Stomach (tissue), 9 donors: ENCODE data around the gene ERICH3. TPM values are rescaled to one million over a fixed set of nuclear protein-coding genes. Genes with fewer than 3 reads are reported as not detected.

Experiments used
- DNase-seq, 2 donors: peaks; one replicate each; pipeline versions ENCODE4 v3.0.0 to v3.0.0-alpha.2; 2013 to 2019
- H3K27ac ChIP-seq, 5 donors: fragments of 200-600 bp in 4 of 5; sonication (generic) in 4 of 5; one replicate each; pipeline ENCODE4 v1.5.1; 2013 to 2019; ENCODE audit warnings: mild to moderate bottlenecking in 1 of 5, moderate library complexity in 1 of 5
- H3K27me3 ChIP-seq, 3 donors: fragments of 200-600 bp; sonication (generic); one replicate each; pipeline ENCODE4 v1.5.1; 2017 to 2019; ENCODE audit warnings: mixed run types in 1 of 3
- H3K36me3 ChIP-seq, 4 donors: fragments of 200-600 bp; sonication (generic); 1 replicate in 3 of 4; 2 replicates in 1 of 4; pipeline ENCODE4 v1.5.1; 2016 to 2019
- H3K4me1 ChIP-seq, 4 donors: fragments of 200-600 bp; sonication (generic); one replicate each; pipeline ENCODE4 v1.5.1; 2016 to 2019
- H3K4me3 ChIP-seq, 4 donors: fragments of 200-600 bp; sonication (generic) in 3 of 4; one replicate each; pipeline ENCODE4 v1.5.1; 2016 to 2019; ENCODE audit warnings: mild to moderate bottlenecking in 1 of 4
- H3K9me3 ChIP-seq, 4 donors: fragments of 200-600 bp; sonication (generic); one replicate each; pipeline ENCODE4 v1.5.1; 2016 to 2019
- CTCF ChIP-seq, 7 experiments: fragments of 450-650 bp in 4 of 7; fragments of 200-600 bp in 3 of 7; sonication (generic) in 3 of 7; IDR thresholded peaks; one replicate each; pipeline ENCODE4 v1.5.1; 2016 to 2019; ENCODE audit warnings: antibody characterized with exemption in 7 of 7, control low read depth in 2 of 7, mild to moderate bottlenecking in 1 of 7
- EP300 ChIP-seq: sonication (generic); formaldehyde crosslinking; IDR thresholded peaks from one replicate; pipeline ENCODE4 v1.6.1; 2017; ENCODE audit warnings: antibody characterized with exemption
- POLR2A ChIP-seq, 4 donors: fragments of 450-650 bp; IDR thresholded peaks; one replicate each; pipeline ENCODE4 v1.6.1; 2016; ENCODE audit warnings: antibody characterized with exemption in 4 of 4, control low read depth in 2 of 4, mild to moderate bottlenecking in 1 of 4, moderate library complexity in 1 of 4
- POLR2AphosphoS5 ChIP-seq, 3 donors: sonication (generic); formaldehyde crosslinking; IDR thresholded peaks; one replicate each; pipeline ENCODE4 v1.6.1; 2016; ENCODE audit warnings: antibody characterized with exemption in 3 of 3
- WGBS, 5 donors: extraction: QIAGEN DNeasy Blood & Tissue Kit in 3 of 5; methylation state at CpG; one replicate each; pipeline versions ENCODE4 v1.1.5 to v1.1.7; 2013 to 2018; 5-methylcytosine and 5-hydroxymethylcytosine counted together
- intact Hi-C: fragments of 100-400 bp; cut with DNase I; formaldehyde crosslinking; loops from one replicate; pipeline ENCODE4 v1.15.1; 2023; ENCODE audit warnings: low total_unique reads
- polyA plus RNA-seq, 3 donors: library from polyadenylated mRNA; stranded (reverse); fragments of 200-250 nt; gene quantifications; one replicate each; pipeline ENCODE4 v1.2.3, GENCODE V29; 2013
- total RNA-seq, 5 donors: library from RNA; depleted of rRNA; stranded (reverse); fragments of >200 nt; gene quantifications; one replicate each; pipeline versions ENCODE4 v1.1.0 to v1.2.3, GENCODE V29; 2014 to 2016
- donor health status: healthy with polysubstance abuse.
- donor health status: Bipolar disorder and iron deficiency.
- donor health status: healthy.

The ERICH3 gene
- total and polyA plus RNA-seq, 8 donors = 0.05 to 0.55 TPM; not detected in 6

GRCh38 chr1:74611887-74612286 is 61.7 kb downstream of the ERICH3 start:
- Histone ChIP-seq H3K4me1 (no peaks in the 10 kb centered on the region), H3K36me3 (no peaks in the 10 kb centered on the region), H3K4me3 (no peak overlapping the region), H3K9me3 (no peaks in the 10 kb centered on the region), H3K27me3 (no peaks in the 10 kb centered on the region), H3K27ac (no peak overlapping the region)
- TF ChIP-seq POLR2AphosphoS5 (IDR thresholded peaks at IDR 0.05) = no peak
- no peak for TF ChIP-seq POLR2A (IDR thresholded peaks at IDR 0.05)
- TF ChIP-seq CTCF (IDR thresholded peaks at IDR 0.05) = no peak
- TF ChIP-seq EP300 = no peak
- DNase-seq = no peak
- WGBS, 5 donors = 43 to 60% (median 45%) methylated on average over 2 of the region's 2 CpGs
- intact Hi-C loops = no loop called here

- intact Hi-C loops = no loop called here
- 53 to 61% (median 55%) methylated on average over 2 of the region's 2 CpGs for WGBS, 5 donors
- Histone ChIP-seq H3K27ac (no peak overlapping the region), H3K4me1 (no peaks in the 10 kb centered on the region), H3K9me3 (no peaks in the 10 kb centered on the region), H3K4me3 (no peak overlapping the region), H3K27me3 (no peaks in the 10 kb centered on the region), H3K36me3 (no peaks in the 10 kb centered on the region)
- DNase-seq = no peak
- TF ChIP-seq EP300 (no peak), POLR2AphosphoS5 (IDR thresholded peaks at IDR 0.05) (no peak), CTCF (IDR thresholded peaks at IDR 0.05) (no peak), POLR2A (IDR thresholded peaks at IDR 0.05) (no peak)
These were observed 62.6 kb downstream of the ERICH3 start for GRCh38 chr1:74610961-74611360.

- Histone ChIP-seq H3K4me3 (no peak overlapping the region), H3K9me3 (peaks cover 0 to 2% (median 0%) of the 10 kb centered on the region in 4 donors), H3K36me3 (no peaks in the 10 kb centered on the region), H3K4me1 (no peaks in the 10 kb centered on the region), H3K27ac (no peak overlapping the region), H3K27me3 (no peaks in the 10 kb centered on the region)
- intact Hi-C loops = no loop called here
- no peak for DNase-seq
- TF ChIP-seq EP300 = no peak
- no peak for TF ChIP-seq POLR2A (IDR thresholded peaks at IDR 0.05)
- TF ChIP-seq CTCF (IDR thresholded peaks at IDR 0.05) = no peak
- TF ChIP-seq POLR2AphosphoS5 (IDR thresholded peaks at IDR 0.05) = no peak
These were observed 63.7 kb downstream of the ERICH3 start for GRCh38 chr1:74609810-74610371.

GRCh38 chr1:74596717-74597116 is 76.9 kb downstream of the ERICH3 start:
- 21 to 55% (median 33%) methylated on average over 2 of the region's 2 CpGs for WGBS, 5 donors

More at GRCh38 chr1:74596717-74597116, 76.9 kb downstream of the ERICH3 start:
- H3K27ac ChIP-seq = no peak overlapping the region
- no peaks in the 10 kb centered on the region for H3K27me3 ChIP-seq
- H3K4me1 ChIP-seq = no peaks in the 10 kb centered on the region
- DNase-seq = no peak
- H3K36me3 ChIP-seq = no peaks in the 10 kb centered on the region
- intact Hi-C loops = no loop called here
- no peak overlapping the region for H3K4me3 ChIP-seq
- no peaks in the 10 kb centered on the region for H3K9me3 ChIP-seq
- no peak for TF ChIP-seq EP300
- TF ChIP-seq POLR2AphosphoS5 (IDR thresholded peaks at IDR 0.05) = no peak
- TF ChIP-seq POLR2A (IDR thresholded peaks at IDR 0.05) = no peak
- TF ChIP-seq CTCF (IDR thresholded peaks at IDR 0.05) = no peak
